Measurements from ENCODE around the gene WIPI1. TPM values are rescaled to one million over a fixed set of nuclear protein-coding genes. Genes with fewer than 3 reads are reported as not detected.

WIPI1 gene
- total RNA-seq, 1 donor from 2014 or later, result 29.5 TPM

DNA sequence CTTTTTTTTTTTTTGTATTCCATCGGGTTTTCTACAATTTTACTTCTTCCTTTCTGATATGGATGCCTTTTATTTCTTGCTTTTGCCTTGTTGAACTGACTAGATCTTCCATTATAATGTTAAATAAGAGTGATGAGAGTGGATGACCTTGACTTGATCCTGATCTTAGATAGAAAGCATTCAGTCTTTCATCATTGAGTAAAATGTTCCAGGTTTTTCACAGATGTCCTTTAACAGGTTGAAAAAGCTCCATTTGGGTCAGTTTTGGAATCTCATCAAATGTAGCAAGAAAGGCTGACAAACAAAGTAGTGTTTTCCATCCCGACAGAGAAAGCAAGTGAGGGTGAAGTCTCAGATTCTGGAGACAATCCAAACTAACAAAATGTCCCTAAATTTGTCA lies 27.2 kb upstream of the WIPI1 start:
- no peaks in the 10 kb centered on the region for H3K4me1 ChIP-seq
- H3K36me3 ChIP-seq, result no peaks in the 10 kb centered on the region
- H3K79me2 ChIP-seq (ENCODE audit: low read depth), result no peaks in the 10 kb centered on the region
- H2AFZ ChIP-seq (replicated peaks), result no peak overlapping the region
- Mint-ChIP-seq H3K9me3 (no peaks in the 10 kb centered on the region), H3K36me3 (no peaks in the 10 kb centered on the region), H3K27me3 (ENCODE audit: insufficient read depth, low read depth) (no peaks in the 10 kb centered on the region), H3K27ac (no peak overlapping the region), H3K4me3 (no peak overlapping the region), H3K4me1 (no peaks in the 10 kb centered on the region)
- H3K9me3 ChIP-seq (ENCODE audit: low read depth), result no peaks in the 10 kb centered on the region
- no peaks in the 10 kb centered on the region for H3K27me3 ChIP-seq
- no peak overlapping the region for H3K4me3 ChIP-seq
- H4K20me1 ChIP-seq (ENCODE audit: low read depth), result no peaks in the 10 kb centered on the region
- H3K27ac ChIP-seq, result no peak overlapping the region
- no peak overlapping the region for H3K9ac ChIP-seq
- TF ChIP-seq EZH2phosphoT487 (IDR thresholded peaks at IDR 0.05) (no peak), EZH2 (IDR thresholded peaks at IDR 0.05) (no peak)
- TF ChIP-seq, protein P1, sequence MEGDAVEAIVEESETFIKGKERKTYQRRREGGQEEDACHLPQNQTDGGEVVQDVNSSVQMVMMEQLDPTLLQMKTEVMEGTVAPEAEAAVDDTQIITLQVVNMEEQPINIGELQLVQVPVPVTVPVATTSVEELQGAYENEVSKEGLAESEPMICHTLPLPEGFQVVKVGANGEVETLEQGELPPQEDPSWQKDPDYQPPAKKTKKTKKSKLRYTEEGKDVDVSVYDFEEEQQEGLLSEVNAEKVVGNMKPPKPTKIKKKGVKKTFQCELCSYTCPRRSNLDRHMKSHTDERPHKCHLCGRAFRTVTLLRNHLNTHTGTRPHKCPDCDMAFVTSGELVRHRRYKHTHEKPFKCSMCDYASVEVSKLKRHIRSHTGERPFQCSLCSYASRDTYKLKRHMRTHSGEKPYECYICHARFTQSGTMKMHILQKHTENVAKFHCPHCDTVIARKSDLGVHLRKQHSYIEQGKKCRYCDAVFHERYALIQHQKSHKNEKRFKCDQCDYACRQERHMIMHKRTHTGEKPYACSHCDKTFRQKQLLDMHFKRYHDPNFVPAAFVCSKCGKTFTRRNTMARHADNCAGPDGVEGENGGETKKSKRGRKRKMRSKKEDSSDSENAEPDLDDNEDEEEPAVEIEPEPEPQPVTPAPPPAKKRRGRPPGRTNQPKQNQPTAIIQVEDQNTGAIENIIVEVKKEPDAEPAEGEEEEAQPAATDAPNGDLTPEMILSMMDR (IDR thresholded peaks at IDR 0.05), result no peak
- H3K4me2 ChIP-seq, result no peak overlapping the region
- H3F3A ChIP-seq (ENCODE audit: low read depth), result no peaks in the 10 kb centered on the region
- DNase-seq (ENCODE audit: low spot score), result no peak

DNA sequence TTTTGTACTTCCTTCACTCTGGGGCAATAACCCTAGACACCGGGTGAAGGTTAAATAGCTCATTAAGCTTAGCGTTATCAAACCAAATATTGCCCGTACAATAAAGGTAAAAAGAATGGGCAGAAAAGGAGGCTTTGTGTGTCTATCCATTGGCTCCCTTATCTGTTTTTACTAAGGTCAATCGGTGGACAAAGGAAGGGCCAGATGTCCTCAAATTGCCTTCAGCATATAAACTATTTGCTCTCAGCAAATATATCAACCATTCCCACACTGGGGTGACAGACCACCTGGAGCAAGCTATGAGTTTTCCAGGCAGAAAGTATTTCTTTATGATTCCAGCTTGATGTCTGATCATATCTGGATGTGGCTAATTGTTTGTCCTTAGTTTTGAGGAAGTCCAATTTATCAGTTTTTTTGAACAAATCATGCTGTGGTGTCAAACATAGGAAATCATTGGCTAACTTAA lies 25.3 kb upstream of the WIPI1 start:
- Mint-ChIP-seq H3K27me3 (ENCODE audit: insufficient read depth, low read depth) (no peaks in the 10 kb centered on the region), H3K9me3 (no peaks in the 10 kb centered on the region), H3K4me3 (no peak overlapping the region)

DNA sequence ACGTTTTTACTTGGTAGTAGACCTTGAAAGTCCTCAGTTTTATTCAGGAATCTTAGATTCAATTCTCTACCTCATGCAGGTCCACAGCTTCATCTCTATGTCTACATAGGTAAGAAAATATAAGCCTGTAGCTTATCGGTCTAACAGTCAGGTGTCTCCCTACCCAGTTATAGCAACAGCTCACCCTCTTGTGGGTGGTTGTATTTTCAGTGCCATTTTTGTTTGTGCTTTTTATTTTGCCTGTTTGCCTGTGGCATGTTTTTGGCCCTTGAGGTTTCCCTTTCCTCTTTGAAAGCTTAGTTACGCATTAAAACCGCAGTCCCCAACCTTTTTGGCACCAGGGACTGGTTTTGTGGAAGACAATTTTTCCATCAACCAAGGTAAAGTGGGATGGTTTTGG lies 23.6 kb upstream of the WIPI1 start:
- Histone ChIP-seq H3K27me3 (no peaks in the 10 kb centered on the region), H3K4me2 (no peak overlapping the region), H3K9ac (no peak overlapping the region), H3K79me2 (ENCODE audit: low read depth) (no peaks in the 10 kb centered on the region), H2AFZ (replicated peaks) (no peak overlapping the region), H3K36me3 (no peaks in the 10 kb centered on the region), H4K20me1 (ENCODE audit: low read depth) (no peaks in the 10 kb centered on the region), H3K4me3 (no peak overlapping the region), H3F3A (ENCODE audit: low read depth) (no peaks in the 10 kb centered on the region), H3K27ac (no peak overlapping the region), H3K4me1 (no peaks in the 10 kb centered on the region), H3K9me3 (ENCODE audit: low read depth) (no peaks in the 10 kb centered on the region)
- H3K27ac Mint-ChIP-seq, result no peak overlapping the region
- H3K9me3 Mint-ChIP-seq, result no peaks in the 10 kb centered on the region
- no peak for DNase-seq (ENCODE audit: low spot score)
- H3K36me3 Mint-ChIP-seq, result no peaks in the 10 kb centered on the region
- no peaks in the 10 kb centered on the region for H3K4me1 Mint-ChIP-seq
- no peak overlapping the region for H3K4me3 Mint-ChIP-seq
- TF ChIP-seq EZH2 (IDR thresholded peaks at IDR 0.05), result no peak
- no peak for TF ChIP-seq EZH2phosphoT487 (IDR thresholded peaks at IDR 0.05)
- TF ChIP-seq, protein P1 (IDR thresholded peaks at IDR 0.05), result no peak
- H3K27me3 Mint-ChIP-seq (ENCODE audit: insufficient read depth, low read depth), result peaks cover 2% of the 10 kb centered on the region

More for the DNA sequence above, 25.3 kb upstream of the WIPI1 start:
- Histone ChIP-seq H3K4me2 (no peak overlapping the region), H3K27me3 (no peaks in the 10 kb centered on the region), H3K27ac (no peak overlapping the region), H4K20me1 (ENCODE audit: low read depth) (no peaks in the 10 kb centered on the region), H3K4me1 (no peaks in the 10 kb centered on the region), H2AFZ (replicated peaks) (no peak overlapping the region), H3K79me2 (ENCODE audit: low read depth) (no peaks in the 10 kb centered on the region), H3K9ac (no peak overlapping the region), H3K4me3 (no peak overlapping the region), H3F3A (ENCODE audit: low read depth) (no peaks in the 10 kb centered on the region), H3K9me3 (ENCODE audit: low read depth) (no peaks in the 10 kb centered on the region), H3K36me3 (no peaks in the 10 kb centered on the region)
- TF ChIP-seq EZH2phosphoT487 (IDR thresholded peaks at IDR 0.05), result no peak
- no peak for TF ChIP-seq EZH2 (IDR thresholded peaks at IDR 0.05)
- Mint-ChIP-seq H3K36me3 (no peaks in the 10 kb centered on the region), H3K4me1 (no peaks in the 10 kb centered on the region), H3K27ac (no peak overlapping the region)
- DNase-seq (ENCODE audit: low spot score), result no peak

DNA sequence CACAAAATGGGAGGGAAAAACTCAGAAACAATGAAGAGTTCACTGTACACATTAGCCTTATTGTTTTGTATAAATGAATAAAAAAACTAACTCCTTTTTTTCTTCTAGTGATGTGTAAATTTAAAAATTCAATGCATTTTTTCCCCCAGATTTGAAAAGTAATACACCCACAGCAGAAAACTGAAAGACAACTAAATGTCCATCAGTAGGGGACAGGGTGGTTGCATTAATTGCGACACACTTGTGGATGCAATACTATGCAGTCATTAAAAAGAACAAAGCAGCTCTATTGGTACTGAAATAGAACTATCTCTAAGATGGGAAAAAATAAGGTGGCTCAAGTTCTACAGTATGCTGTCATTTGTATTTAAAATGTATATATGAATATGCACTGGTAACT lies 13.7 kb upstream of the WIPI1 start:
- DNase-seq (ENCODE audit: low spot score), result no peak
- no peaks in the 10 kb centered on the region for H3K9me3 ChIP-seq (ENCODE audit: low read depth)
- peak overlapping the region; percentile 69 for H2AFZ ChIP-seq (replicated peaks)
- no peaks in the 10 kb centered on the region for H3F3A ChIP-seq (ENCODE audit: low read depth)
- H3K9ac ChIP-seq, result no peak overlapping the region
- Mint-ChIP-seq H3K27me3 (ENCODE audit: insufficient read depth, low read depth) (peaks cover 4% of the 10 kb centered on the region), H3K4me3 (no peak overlapping the region), H3K27ac (no peak overlapping the region), H3K36me3 (no peaks in the 10 kb centered on the region), H3K4me1 (no peaks in the 10 kb centered on the region), H3K9me3 (peaks cover 6% of the 10 kb centered on the region)
- H3K4me2 ChIP-seq, result no peak overlapping the region
- no peaks in the 10 kb centered on the region for H4K20me1 ChIP-seq (ENCODE audit: low read depth)
- H3K27me3 ChIP-seq, result no peaks in the 10 kb centered on the region
- no peak overlapping the region for H3K27ac ChIP-seq
- H3K36me3 ChIP-seq, result no peaks in the 10 kb centered on the region
- H3K79me2 ChIP-seq (ENCODE audit: low read depth), result no peaks in the 10 kb centered on the region
- H3K4me1 ChIP-seq, result no peaks in the 10 kb centered on the region
- no peak overlapping the region for H3K4me3 ChIP-seq
- TF ChIP-seq, protein P1 (IDR thresholded peaks at IDR 0.05), result no peak
- TF ChIP-seq EZH2 (IDR thresholded peaks at IDR 0.05), result no peak
- no peak for TF ChIP-seq EZH2phosphoT487 (IDR thresholded peaks at IDR 0.05)
